Measurements from ENCODE around the gene OBSCN.

- TF ChIP-seq POLR2A (IDR thresholded peaks at IDR 0.05; ENCODE audit: insufficient read depth in 1 of 2, low read depth in 2 of 2, low read length in 2 of 2) (no peak), REST (IDR thresholded peaks at IDR 0.05; ENCODE audit: borderline replicate concordance in 1 of 2, low read depth in 1 of 2, low read length in 2 of 2) (no peak), CTCF (CRISPR knock-in tag; IDR thresholded peaks at IDR 0.05) (no peak), ZNF282 (IDR thresholded peaks at IDR 0.05; ENCODE audit: partially characterized antibody) (no peak), NFYB (CRISPR knock-in tag; IDR thresholded peaks at IDR 0.05) (no peak), STAT5B (CRISPR knock-in tag; IDR thresholded peaks at IDR 0.05) (no peak)
These were observed 125.2 kb downstream of the OBSCN start for GRCh38 chr1:228332797-228333738.
